HG03565 (cell line): Measurements from ENCODE around the gene CHAC2.
"Not testable (repeated sequence)": the region's sequence is repeated elsewhere in the genome, so short reads cannot be mapped to it uniquely, and the experiment has no call there.

ENCODE experiments used
- ATAC-seq: cut with Tn5 transposase; IDR thresholded peaks from one replicate; pipeline ENCODE4 v1.9.1; 2021; ENCODE audit warnings: mild to moderate bottlenecking, moderate library complexity; ENCODE audit not compliant: unreplicated experiment

CHAC2 gene

GRCh38 chr2:53777134-53777533, 9.5 kb downstream of the CHAC2 start:
- ATAC-seq = no peak

GRCh38 chr2:53778536-53779162, 11.0 kb downstream of the CHAC2 start:
- ATAC-seq = no peak

GRCh38 chr2:53780056-53780455, 12.5 kb downstream of the CHAC2 start:
- no peak for ATAC-seq

- no peak for ATAC-seq
Observed at GRCh38 chr2:53782676-53783075, 15.1 kb downstream of the CHAC2 start.

- no peak for ATAC-seq
Observed at GRCh38 chr2:53784436-53784835, 16.8 kb downstream of the CHAC2 start.

GRCh38 chr2:53785366-53785765, 17.8 kb downstream of the CHAC2 start:
- no peak for ATAC-seq

GRCh38 chr2:53786352-53786704, 18.7 kb downstream of the CHAC2 start:
- ATAC-seq = peak; percentile 3

GRCh38 chr2:53786705-53787613, 19.4 kb downstream of the CHAC2 start, which contains the start of the genes ASB3 and ERLEC1:
ASB3 (minus strand) TSS chr2:53786953; CDS start chr2:53765572, 21,381 bp downstream.
ERLEC1 (plus strand) TSS chr2:53787044; CDS start chr2:53787211, 167 bp downstream.
- ATAC-seq = peak; percentile 91

- ATAC-seq = no peak
Observed at GRCh38 chr2:53787614-53788289, 20.1 kb downstream of the CHAC2 start.

GRCh38 chr2:53793261-53793660, 25.7 kb downstream of the CHAC2 start:
- no peak for ATAC-seq

- ATAC-seq = no peak
Observed at GRCh38 chr2:53793821-53794220, 26.2 kb downstream of the CHAC2 start.

- ATAC-seq = no peak
Observed at GRCh38 chr2:53801547-53801946, 33.9 kb downstream of the CHAC2 start.

GRCh38 chr2:53802617-53803151, 35.1 kb downstream of the CHAC2 start:
- no peak for ATAC-seq

- no peak for ATAC-seq
Observed at GRCh38 chr2:53811601-53812000, 44.0 kb downstream of the CHAC2 start.

- no peak for ATAC-seq
Observed at GRCh38 chr2:53813151-53813550, 45.5 kb downstream of the CHAC2 start.

- no peak for ATAC-seq
Observed at GRCh38 chr2:53818854-53819435, 51.3 kb downstream of the CHAC2 start.

- ATAC-seq = no peak
Observed at GRCh38 chr2:53819634-53820033, 52.0 kb downstream of the CHAC2 start.

- ATAC-seq = no peak
Observed at GRCh38 chr2:53820048-53820447, 52.4 kb downstream of the CHAC2 start.

- no peak for ATAC-seq
Observed at GRCh38 chr2:53820711-53821110, 53.1 kb downstream of the CHAC2 start.

GRCh38 chr2:53821810-53822209, 54.2 kb downstream of the CHAC2 start:
- ATAC-seq = no peak

- not testable (repeated sequence) for ATAC-seq
Observed at GRCh38 chr2:53823639-53824038, 56.0 kb downstream of the CHAC2 start.
